NCI-H2227 treated with DMSO at 0.1 percent for 48 hours (cell line): ENCODE measurements around the gene USP32.
A peak's percentile ranks its signal among the peaks of the same experiment; 100 is the strongest.
"Not testable (repeated sequence)": the region's sequence is repeated elsewhere in the genome, so short reads cannot be mapped to it uniquely, and the experiment has no call there.

Experiments
- DNase-seq: peaks from one replicate; lab custom pipeline; 2025; lab: John Stamatoyannopoulos, UW

The USP32 gene

DNA sequence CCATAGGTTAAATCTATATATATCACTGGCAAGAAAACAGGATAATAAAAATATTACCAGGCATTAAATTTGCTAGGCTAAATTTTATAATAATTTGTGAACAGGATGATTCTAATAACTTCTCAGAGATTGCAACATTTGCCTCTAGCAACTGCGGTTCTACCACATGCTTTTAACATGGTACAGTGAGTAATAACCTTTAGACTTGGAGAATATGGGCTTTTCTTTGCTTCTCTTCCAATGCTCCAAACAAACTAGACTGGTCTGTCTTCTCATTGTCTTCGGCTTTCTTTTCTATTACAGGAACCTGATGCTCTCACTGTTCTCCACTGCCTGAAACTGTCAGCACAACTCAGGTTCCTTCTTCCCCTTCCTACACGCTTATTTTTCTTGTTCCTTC, 161.6 kb downstream of the USP32 start:
- DNase-seq, result no peak

DNA sequence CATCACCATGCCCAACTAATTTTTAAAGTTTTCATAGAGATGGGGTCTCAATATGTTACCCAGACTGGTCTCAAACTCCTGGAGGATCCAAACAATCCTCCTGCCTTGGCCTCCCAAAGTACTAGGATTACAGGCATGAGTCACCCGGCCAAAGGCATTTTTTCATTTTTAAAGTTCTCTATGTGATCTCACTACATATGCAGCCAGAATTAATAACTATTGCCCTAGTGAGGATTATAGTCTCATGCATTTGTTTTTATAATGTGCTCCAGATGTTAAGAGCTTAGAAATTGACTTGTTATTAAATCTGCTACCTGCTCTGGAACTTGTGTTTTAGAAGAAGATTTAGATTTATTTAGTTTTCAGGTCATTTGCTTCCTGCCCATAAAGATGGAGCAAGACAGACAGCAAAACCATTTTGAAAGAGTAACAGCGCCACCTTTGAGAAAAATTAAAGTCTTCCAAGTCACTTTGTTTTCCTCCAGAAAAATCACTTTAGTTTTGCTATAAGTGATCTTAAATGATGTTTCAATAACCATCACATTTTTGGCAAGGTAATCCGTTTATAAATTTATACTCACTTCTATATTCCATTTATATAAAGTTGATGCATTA, 162.6 kb downstream of the USP32 start:
- no peak for DNase-seq

DNA sequence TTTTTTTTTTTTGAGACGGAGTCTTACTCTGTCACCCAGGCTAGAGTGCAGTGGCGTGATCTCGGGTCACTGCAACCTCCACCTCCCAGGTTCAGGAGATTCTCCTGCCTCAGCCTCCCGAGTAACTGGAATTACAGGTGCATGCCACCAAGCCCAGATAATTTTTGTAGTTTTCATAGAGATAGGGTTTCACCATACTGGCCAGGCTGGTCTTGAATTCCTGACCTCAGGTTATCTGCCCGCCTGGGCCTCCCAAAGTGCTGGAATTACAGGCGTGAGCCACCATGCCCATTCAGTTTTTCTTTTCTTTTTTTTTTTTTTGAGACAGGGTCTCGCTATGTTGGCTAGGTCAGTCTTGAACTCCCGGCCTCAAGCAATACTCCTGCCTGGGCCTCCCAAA, 164.7 kb downstream of the USP32 start:
- DNase-seq, result not testable (repeated sequence)

DNA sequence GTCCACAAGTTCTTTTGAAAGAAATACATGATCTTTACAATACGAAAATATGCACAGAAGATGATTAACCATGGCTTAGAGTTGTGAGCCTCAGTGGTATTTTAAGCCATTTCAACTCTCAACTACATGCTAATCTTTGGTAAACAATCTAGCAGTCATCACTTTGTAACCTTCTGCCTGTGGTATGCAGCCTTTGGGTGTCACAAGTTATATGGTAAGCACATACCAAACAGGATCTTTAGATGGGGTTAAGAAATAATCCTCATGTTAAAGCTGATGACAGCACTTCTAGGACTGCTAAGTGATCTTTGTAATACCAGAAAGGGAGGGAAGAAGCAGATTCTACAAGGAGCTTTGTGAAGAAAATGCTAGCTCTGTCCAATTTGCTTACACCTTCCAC, 167.9 kb downstream of the USP32 start:
- DNase-seq, result no peak

DNA sequence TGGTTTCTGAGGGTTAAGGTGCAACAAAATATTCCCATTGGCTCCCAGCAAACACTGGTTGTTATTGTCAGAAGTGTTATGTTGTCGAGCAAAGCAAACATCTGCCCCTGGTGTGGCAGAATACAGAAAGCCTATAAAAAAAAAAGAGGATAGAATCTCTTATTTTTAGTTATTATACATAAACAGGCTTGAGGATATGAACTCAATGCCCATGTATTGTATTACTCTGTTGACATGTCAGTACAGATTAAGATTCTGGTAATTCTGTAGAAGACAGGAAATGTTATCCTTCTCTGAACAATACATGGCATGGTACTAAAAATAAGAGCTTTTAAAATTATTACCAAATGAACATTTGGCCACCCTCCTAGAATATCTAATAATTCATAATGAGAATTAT, 168.5 kb downstream of the USP32 start:
- no peak for DNase-seq

DNA sequence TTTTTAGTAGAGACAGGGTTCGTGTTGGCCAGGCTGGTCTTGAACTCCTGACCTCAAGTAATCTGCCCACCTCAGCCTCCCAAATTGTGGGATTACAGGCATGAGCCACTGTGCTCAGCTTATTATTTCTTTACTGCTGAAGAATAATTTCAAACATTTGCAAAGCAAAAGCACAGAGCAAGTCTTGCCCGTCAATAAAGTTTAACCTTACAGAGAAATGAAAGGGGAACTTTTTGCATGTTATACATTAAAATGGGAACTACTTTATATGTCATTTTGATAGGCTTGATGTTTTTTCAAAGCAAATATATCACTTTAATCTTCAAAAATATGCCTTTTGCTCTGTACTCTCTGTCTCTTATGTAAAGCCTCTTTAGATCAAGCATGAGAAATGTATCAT, 173.2 kb downstream of the USP32 start:
- not testable (repeated sequence) for DNase-seq

DNA sequence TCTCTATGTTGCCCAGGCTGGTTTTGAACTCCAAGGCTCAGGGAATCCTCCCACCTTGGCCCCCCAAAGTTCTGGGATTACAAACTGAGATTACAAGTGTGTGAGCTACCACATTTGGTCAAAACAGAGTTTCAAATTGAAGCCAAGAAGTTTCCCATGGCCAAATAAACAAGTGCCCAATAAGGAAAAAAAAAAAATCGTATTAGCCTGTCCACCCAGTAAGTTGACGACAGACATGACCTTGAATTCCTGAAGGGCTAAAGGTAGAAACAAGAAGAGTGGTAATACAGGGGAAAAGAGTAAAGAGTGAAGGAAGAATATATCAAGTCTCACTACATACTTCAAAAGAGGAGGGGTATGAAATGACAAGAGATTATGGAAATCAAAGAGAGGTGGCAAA, 176.0 kb downstream of the USP32 start:
- DNase-seq, result not testable (repeated sequence)

DNA sequence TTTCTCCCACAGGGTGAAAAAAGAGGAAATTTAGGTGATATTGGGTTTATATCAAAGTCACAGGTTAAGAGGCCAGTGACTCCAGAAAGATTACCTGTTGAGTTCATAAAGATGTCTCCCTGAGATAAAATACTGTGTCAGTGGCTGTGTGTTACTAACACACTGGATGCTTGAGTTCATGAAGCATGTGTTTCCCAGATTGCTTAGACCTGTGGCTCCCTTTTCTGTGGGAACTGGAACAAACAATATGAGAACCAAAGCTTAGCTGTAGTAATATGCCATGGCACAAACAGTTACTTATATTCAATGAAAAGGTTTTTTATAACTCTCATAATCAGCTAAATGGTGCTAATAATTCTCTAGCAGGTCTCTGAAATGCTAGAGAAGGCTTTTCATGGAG, 180.7 kb downstream of the USP32 start:
- DNase-seq, result not testable (repeated sequence)

DNA sequence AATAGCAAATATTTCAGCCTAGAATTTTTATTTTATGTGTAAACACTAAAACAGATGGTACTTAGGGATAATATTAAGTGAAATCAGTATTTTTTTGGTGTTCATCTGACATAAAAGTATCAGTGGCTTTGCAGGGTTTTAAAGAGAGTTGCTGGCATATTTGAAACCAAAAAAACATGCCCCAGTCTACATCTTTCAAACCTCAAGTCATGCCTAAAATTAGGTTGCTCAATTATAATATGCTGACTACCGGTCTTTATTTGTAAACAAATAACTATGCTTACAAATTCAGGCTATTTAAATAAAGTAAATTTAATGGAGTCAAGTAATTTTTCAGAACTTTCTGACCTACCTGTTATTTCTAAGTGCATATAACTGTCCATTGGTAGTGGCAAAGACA, 183.6 kb downstream of the USP32 start:
- not testable (repeated sequence) for DNase-seq

DNA sequence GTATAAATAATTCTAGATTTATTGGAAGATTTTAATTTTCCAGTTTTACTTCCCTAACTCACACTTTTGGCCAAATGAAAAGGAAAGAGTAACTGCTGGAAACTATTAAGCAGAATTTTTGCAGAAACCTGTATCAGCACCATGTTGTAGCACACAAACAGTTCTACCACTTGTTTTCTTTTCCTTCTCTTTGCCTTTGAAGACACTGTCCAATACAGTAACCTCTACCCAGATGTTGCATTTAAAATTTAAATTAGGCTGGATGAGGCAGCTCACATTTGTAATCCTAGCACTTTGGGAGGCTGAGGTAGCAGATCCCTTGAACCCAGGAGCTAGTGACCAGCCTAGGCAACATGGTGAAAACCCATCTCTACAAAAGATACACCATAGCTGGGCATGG, 186.2 kb downstream of the USP32 start:
- not testable (repeated sequence) for DNase-seq

DNA sequence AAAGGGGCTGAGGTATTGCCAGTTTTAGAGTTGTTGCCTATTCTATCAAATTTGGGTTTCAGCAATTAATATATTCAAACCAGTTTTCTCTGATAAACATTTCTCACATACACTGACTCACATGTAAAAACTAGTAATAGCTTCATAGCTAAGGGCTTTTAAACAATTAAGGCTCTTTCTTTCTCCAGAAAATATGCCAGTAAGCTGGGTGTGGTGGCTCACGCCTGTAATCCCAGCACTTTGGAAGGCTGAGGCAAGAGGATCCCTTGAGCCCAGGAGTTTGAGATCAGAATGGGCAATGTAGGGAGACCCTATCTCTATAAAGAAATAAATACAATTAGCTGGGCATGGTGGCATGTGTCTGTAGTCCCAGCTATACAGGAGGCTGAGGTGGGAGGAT, 193.3 kb downstream of the USP32 start:
- DNase-seq, result not testable (repeated sequence)

DNA sequence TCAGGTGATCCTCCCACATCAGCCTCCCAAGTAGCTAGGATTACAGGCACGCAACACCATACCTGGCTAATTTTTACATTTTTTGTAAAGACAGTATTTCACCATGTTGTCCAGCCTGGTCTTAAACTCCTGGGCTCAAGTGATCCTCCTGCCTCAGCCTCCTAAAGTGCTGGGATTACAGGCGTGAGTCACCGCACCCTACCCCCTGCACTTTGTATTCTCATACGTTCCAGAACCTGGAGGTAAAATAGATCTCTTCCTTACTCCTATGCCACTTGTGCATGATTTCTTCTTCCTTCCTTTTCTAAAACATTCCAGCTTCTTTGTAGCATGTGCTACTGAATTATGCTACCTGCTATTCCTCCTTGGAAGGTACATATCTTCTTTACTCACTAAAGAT, 197.8 kb downstream of the USP32 start:
- DNase-seq, result not testable (repeated sequence)

DNA sequence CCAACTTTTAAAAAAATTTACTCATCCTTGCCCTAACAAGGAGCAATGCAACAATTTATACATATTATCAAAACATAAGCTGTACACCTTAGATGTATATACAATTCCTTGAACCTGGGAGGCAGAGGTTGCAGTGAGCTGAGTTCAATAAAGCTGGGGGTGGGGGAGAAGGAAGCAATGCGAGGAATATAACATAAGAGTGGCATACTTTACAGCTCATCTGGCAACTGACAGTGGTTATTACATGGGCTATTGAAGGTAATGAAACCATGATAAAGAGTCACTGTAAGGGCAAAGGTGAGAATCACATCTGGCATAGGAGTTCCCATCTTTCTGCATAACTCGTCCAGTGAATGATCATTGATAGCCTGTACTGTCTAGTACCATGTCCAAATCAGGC, 198.5 kb downstream of the USP32 start:
- DNase-seq, result no peak

DNA sequence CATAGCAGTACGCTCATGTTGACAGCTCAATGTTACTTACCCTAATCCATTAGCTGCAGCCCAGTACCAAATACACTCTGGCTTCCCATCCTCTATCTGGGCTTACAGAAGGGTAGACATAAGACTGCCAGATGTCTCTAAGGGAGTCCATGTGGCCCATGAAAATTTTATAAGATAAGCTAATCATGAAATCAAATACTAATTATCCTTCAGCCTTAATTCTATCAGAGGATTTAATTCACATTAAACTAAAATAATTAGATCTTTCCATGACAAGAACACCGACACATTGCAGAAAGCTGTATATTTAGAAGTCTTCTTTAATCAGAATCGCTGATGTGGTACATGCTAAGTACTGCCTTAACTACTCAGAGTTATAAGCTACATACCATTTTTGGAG, 198.9 kb downstream of the USP32 start:
- DNase-seq, result not testable (repeated sequence)

DNA sequence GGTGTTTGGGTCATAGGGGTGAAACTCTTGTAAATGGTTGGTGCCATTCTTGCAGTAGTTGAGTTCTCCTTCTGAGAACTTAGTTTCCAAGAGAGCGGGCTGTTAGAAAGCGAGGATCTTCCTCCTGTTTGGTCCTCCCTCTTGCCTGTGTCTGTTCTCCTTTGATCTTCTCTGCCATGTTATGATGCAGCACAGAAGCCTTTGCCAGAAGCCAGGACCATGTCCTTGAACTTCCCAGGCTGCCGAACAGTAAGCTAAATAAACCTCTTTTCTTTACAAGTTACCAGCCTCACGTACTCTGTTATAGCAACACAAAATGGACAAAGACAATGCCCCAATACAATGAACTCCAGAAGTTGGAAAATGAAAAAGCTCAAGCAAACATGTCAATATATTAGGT, 201.9 kb downstream of the USP32 start:
- not testable (repeated sequence) for DNase-seq

DNA sequence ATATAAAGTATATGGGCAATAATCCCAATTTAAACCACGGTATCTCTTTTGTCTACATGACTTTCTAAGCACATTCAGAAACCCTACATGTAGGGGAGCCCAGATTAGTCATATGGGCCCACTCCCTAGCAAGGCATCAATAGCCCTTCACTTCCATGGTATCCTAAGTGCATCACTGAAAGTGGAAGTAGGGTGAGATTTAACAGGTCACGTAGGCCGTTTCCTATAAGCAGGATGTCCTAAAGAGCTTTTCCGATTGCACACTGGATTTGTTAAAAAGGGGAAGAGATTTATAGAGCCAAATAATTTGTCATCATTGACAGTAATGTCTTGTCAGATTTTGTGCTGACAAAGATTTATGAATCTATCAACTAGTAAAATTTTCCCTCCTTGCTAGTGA, 203.2 kb downstream of the USP32 start:
- DNase-seq, result no peak

DNA sequence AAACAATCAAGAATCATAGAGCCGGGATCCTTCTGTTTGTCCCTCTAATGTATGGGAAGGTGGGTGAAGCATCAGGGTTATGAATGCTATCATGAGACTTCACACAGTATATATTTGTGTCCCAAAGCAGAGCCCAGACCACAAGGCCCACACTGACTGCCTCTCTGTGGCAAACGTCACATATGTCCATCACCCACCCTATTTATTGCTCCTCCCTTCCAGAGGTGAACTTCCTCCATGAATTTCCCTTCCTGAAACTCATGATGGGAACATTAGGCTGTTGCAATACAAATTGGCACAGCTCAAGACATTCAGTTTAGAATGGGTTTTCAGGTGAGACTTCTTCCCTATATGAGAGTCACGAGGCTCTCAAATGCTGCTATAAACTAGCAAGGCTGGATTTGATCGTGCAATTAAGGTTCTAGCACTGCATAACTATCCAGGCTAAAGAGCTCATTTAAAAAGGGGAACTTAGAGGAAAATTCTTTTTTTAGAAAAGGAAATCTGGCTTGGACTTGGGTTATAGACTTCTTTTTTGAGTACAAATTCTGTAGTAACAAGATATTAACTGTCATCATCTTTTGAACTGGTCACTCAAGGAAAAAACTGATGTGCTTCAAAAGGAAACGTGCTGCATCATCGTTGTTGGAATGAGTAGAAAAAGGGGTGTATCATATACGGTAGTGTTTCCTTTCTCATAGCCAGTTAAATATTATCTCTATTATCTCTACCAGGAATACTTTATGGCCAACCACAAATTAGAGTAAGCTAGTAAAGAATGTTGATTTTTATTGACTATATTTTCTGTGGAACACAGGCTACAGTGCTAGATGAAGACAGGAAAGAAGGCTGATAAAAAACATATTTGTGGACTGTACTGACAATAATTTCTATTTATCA, 204.8 kb downstream of the USP32 start:
- not testable (repeated sequence) for DNase-seq

DNA sequence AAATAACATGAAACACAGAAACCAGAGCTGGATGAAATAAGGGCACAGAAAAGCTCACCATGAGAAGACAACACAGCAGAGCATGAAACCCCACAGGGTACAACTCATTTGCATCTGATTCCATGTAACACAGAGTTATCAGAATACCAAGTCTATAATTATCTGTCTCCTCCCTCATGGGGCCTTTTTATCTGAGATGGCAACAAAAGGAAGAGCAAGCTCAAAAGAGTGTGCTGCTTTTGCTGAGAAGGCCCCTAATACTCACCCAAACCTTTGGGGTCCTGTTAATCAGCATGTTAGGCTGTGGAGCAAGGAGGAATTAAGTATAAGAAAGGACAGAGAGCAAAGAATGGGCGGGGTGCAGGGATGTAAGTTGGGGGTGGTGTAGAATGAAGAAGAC, 205.6 kb downstream of the USP32 start:
- DNase-seq, result peak; percentile 21

DNA sequence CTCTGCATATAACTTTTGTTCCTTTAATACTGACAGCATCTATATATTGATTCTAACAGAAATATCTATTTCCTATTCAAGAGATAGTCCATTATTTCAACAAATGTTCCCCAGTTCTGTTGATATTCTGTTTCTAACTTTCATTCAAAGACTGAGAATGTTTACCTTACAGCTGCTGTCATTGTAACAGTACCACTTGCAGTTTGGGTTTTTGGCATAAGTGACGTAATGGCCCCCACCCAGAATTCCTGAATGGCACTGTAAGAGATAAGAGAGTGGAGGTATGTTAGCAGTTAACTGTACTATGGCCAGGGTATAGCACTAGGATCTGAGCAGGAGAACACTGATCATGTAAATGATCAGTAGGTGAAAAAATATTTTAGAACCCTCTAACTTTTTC, 211.6 kb downstream of the USP32 start:
- DNase-seq, result not testable (repeated sequence)

DNA sequence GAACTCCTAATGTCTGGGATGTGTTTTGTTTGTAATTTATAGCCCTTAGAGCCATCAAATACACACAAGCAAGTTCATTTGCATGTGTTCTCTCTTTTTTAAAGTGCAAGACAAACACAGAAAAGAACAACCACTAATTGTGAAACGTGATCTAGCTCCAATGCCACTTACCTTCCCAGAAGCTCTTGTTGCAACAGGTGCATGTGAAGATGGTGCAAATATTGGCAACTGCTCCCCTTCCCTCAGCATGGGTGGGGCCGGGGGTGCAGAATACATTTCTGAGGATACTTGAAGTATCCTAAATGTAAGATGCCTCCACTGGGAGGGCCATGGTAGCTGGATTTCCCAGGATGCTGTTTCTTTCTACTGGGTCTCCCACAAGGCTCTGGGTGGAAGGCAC, 213.8 kb downstream of the USP32 start:
- not testable (repeated sequence) for DNase-seq

DNA sequence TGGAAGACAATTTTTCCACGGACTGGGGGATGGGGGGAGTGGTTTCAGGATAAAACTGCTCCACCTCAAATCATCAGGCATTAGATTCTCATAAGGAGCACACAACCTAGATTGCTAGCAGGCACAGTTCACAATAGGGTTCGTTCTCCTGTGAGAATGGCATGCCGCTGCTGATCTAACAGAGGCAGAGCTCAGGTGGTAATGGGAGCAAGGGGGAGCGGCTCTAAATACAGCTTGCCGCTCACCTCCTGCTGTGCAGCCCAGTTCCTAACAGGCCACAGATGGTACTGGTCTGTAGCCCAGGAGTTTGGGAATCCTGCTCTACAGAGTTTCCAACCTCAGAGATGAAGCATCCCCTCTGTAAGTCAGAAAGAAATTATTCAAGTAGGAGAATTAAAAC, 215.2 kb downstream of the USP32 start:
- DNase-seq, result peak; percentile 51

DNA sequence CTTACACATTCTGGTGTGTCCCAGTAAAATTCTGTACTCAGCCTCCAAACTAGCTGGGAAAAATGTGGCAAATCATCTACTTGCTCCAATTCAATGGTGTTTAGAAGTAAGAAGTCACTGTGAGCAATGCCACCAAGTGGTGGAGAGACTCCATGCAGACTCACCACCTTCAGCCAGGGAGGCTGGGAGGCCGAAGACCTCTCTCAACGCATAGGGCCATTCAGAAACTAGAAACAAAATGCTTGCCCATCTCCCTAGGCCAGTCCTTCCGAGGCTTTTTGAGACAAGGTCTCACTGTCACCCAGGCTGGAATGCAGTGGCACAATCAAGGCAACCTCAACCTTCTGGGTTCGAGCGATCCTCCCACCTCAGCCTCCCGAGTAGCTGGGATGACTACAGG, 217.2 kb downstream of the USP32 start:
- not testable (repeated sequence) for DNase-seq

DNA sequence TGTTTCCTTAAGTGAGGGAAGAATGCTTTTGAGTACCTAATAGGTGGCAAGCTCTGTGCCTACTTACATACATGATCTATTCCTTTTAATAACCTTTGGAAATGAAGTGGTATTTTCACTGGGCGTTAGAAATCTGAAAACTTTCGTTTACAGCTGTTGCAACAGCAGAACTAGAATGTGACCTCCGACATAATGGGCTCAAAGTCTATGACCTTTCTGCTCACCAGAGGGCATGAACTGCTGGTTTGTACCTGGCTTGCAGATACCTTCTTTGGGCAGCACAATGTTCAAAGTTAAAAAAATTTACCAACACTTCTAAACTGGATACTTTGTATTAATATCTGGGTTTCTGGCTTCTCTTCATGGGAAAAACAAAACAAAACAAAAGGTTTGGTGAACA, 217.9 kb downstream of the USP32 start:
- no peak for DNase-seq
